Vagina (tissue), 2 donors: ENCODE data around the gene ALDH3B2. TPM values are rescaled to one million over a fixed set of nuclear protein-coding genes. Genes with fewer than 3 reads are reported as not detected.

Source experiments
- DNase-seq, 2 donors: peaks; one replicate each; pipeline ENCODE4 v3.0.0-alpha.2; 2017; ENCODE audit errors: extremely low spot score in 2 of 2
- H3K27ac ChIP-seq: fragments of 200-600 bp; sonication (generic); one replicate; pipeline ENCODE4 v1.5.1; 2019
- H3K27me3 ChIP-seq: fragments of 200-600 bp; sonication (generic); one replicate; pipeline ENCODE4 v1.5.1; 2019
- H3K36me3 ChIP-seq, 2 donors: fragments of 200-600 bp; sonication (generic); one replicate each; pipeline ENCODE4 v1.5.1; 2017 to 2019
- H3K4me1 ChIP-seq: fragments of 200-600 bp; sonication (generic); one replicate; pipeline ENCODE4 v1.5.1; 2019
- H3K4me3 ChIP-seq, 2 donors: fragments of 200-600 bp; sonication (generic); 1 replicate in 1 of 2; 2 replicates in 1 of 2; pipeline ENCODE4 v1.5.1; 2016 to 2019
- H3K9me3 ChIP-seq: fragments of 200-600 bp; sonication (generic); one replicate; pipeline ENCODE4 v1.5.1; 2019
- CTCF ChIP-seq, 3 experiments: fragments of 450-650 bp in 2 of 3; fragments of 200-600 bp in 1 of 3; sonication (generic) in 1 of 3; IDR thresholded peaks; one replicate each; pipeline ENCODE4 v1.5.1; 2017 to 2019; ENCODE audit warnings: antibody characterized with exemption in 3 of 3, mild to moderate bottlenecking in 2 of 3, moderate library complexity in 2 of 3
- POLR2A ChIP-seq, 2 donors: fragments of 450-650 bp; IDR thresholded peaks; one replicate each; pipeline ENCODE4 v1.6.1; 2017; ENCODE audit warnings: antibody characterized with exemption in 2 of 2, mild to moderate bottlenecking in 2 of 2, moderate library complexity in 2 of 2
- POLR2AphosphoS5 ChIP-seq, 2 donors: sonication (generic); formaldehyde crosslinking; IDR thresholded peaks; one replicate each; pipeline ENCODE4 v1.9.0; 2017; ENCODE audit warnings: antibody characterized with exemption in 2 of 2, mild to moderate bottlenecking in 2 of 2, low read depth in 1 of 2; ENCODE audit not compliant: insufficient read depth in 1 of 2
- intact Hi-C: fragments of 100-400 bp; cut with DNase I; formaldehyde crosslinking; loops from one replicate; pipeline ENCODE4 v1.15.1; 2023
- total RNA-seq: library from RNA; depleted of rRNA; stranded (reverse); fragments of >200 nt; gene quantifications from one replicate; pipeline ENCODE4 v1.2.3, GENCODE V29; 2016

ALDH3B2 gene
- total RNA-seq, 1 donor from 2014 or later = 19.9 TPM

GRCh38 chr11:67648140-67648795 is 26.2 kb downstream of the ALDH3B2 start:
- DNase-seq = no peak
- Histone ChIP-seq H3K4me1 (no peaks in the 10 kb centered on the region), H3K9me3 (no peaks in the 10 kb centered on the region), H3K27ac (no peak overlapping the region), H3K4me3 (no peak overlapping the region), H3K27me3 (no peaks in the 10 kb centered on the region), H3K36me3 (no peaks in the 10 kb centered on the region)
- TF ChIP-seq POLR2AphosphoS5 (IDR thresholded peaks at IDR 0.05; ENCODE audit: insufficient read depth in 1 of 2, low read depth in 1 of 2) = no peak
- TF ChIP-seq POLR2A (IDR thresholded peaks at IDR 0.05) = no peak
- no peak for TF ChIP-seq CTCF (IDR thresholded peaks at IDR 0.05)
- intact Hi-C loops = no loop called here

- Histone ChIP-seq H3K4me1 (no peaks in the 10 kb centered on the region), H3K4me3 (no peak overlapping the region), H3K9me3 (no peaks in the 10 kb centered on the region), H3K27ac (no peak overlapping the region), H3K27me3 (no peaks in the 10 kb centered on the region), H3K36me3 (no peaks in the 10 kb centered on the region)
- intact Hi-C loops = no loop called here
- TF ChIP-seq POLR2A (IDR thresholded peaks at IDR 0.05) (no peak), CTCF (IDR thresholded peaks at IDR 0.05) (no peak)
- no peak for DNase-seq
These were observed 27.0 kb downstream of the ALDH3B2 start for GRCh38 chr11:67647471-67647870.

GRCh38 chr11:67646535-67647336 is 27.7 kb downstream of the ALDH3B2 start:
- no peak overlapping the region for H3K27ac ChIP-seq
- no peak for DNase-seq
- H3K4me1 ChIP-seq = no peaks in the 10 kb centered on the region
- H3K9me3 ChIP-seq = no peaks in the 10 kb centered on the region
- TF ChIP-seq POLR2AphosphoS5 (IDR thresholded peaks at IDR 0.05; ENCODE audit: insufficient read depth in 1 of 2, low read depth in 1 of 2) (no peak), CTCF (IDR thresholded peaks at IDR 0.05) (no peak), POLR2A (IDR thresholded peaks at IDR 0.05) (no peak)
- H3K27me3 ChIP-seq = no peaks in the 10 kb centered on the region
- no peak overlapping the region for H3K4me3 ChIP-seq
- no peaks in the 10 kb centered on the region for H3K36me3 ChIP-seq
- intact Hi-C loops = no loop called here

- TF ChIP-seq POLR2AphosphoS5 (IDR thresholded peaks at IDR 0.05; ENCODE audit: insufficient read depth in 1 of 2, low read depth in 1 of 2) = no peak
- TF ChIP-seq CTCF (IDR thresholded peaks at IDR 0.05) = no peak
- TF ChIP-seq POLR2A (IDR thresholded peaks at IDR 0.05) = no peak
- Histone ChIP-seq H3K9me3 (no peaks in the 10 kb centered on the region), H3K4me1 (no peaks in the 10 kb centered on the region), H3K27me3 (no peaks in the 10 kb centered on the region), H3K4me3 (no peak overlapping the region), H3K27ac (no peak overlapping the region), H3K36me3 (no peaks in the 10 kb centered on the region)
- intact Hi-C loops = no loop called here
- DNase-seq = no peak
These were observed 28.6 kb downstream of the ALDH3B2 start for GRCh38 chr11:67645521-67646461.
